CD14-positive monocyte (primary cell): ENCODE measurements around the gene HILPDA. TPM values are rescaled to one million over a fixed set of nuclear protein-coding genes. Genes with fewer than 3 reads are reported as not detected.

ENCODE experiments used
- DNase-seq, 3 donors: peaks; one replicate each; pipeline ENCODE4 v3.0.0-alpha.2; 2011 to 2022
- H2AFZ ChIP-seq: 2 replicates; pipeline ENCODE4 v1.6.0; 2012; ENCODE audit warnings: mild to moderate bottlenecking, low read depth, low read length, inconsistent platforms; ENCODE audit not compliant: insufficient read depth, poor library complexity, severe bottlenecking
- H3K27ac ChIP-seq, 2 donors: 1 replicate in 1 of 2; 2 replicates in 1 of 2; pipeline ENCODE4 v1.5.1; 2012 to 2013; ENCODE audit warnings: low read length in 2 of 2, control low read depth in 1 of 2, inconsistent platforms in 1 of 2, low read depth in 1 of 2, mild to moderate bottlenecking in 1 of 2
- H3K27me3 ChIP-seq, 2 donors: one replicate each; pipeline versions ENCODE4 v1.6.0 to v1.6.1; 2011 to 2013; ENCODE audit warnings: low read length in 2 of 2; ENCODE audit not compliant: control insufficient read depth in 2 of 2, insufficient read depth in 2 of 2
- H3K36me3 ChIP-seq, 2 donors: replicated peaks in 1 of 2; 1 replicate in 1 of 2; 2 replicates in 1 of 2; pipeline versions ENCODE4 v1.5.1 to v1.6.1; 2012 to 2013; ENCODE audit warnings: low read length in 2 of 2, control low read depth in 1 of 2, inconsistent platforms in 1 of 2, mild to moderate bottlenecking in 1 of 2; ENCODE audit not compliant: insufficient read depth in 2 of 2, control insufficient read depth in 1 of 2
- H3K4me1 ChIP-seq, 2 donors: 1 replicate in 1 of 2; 2 replicates in 1 of 2; pipeline versions ENCODE4 v1.5.1 to v1.6.1; 2012 to 2013; ENCODE audit warnings: low read length in 2 of 2, control low read depth in 1 of 2, inconsistent platforms in 1 of 2, mild to moderate bottlenecking in 1 of 2, moderate library complexity in 1 of 2; ENCODE audit not compliant: insufficient read depth in 2 of 2, control insufficient read depth in 1 of 2
- H3K4me2 ChIP-seq: replicated peaks from 2 replicates; pipeline ENCODE3; 2012; ENCODE audit warnings: low read length, moderate library complexity, mild to moderate bottlenecking; ENCODE audit not compliant: poor library complexity, severe bottlenecking; ENCODE audit errors: extremely low read depth
- H3K4me3 ChIP-seq, 3 experiments: fragments of 200-600 bp in 1 of 3; sonication (generic) in 1 of 3; replicated peaks in 1 of 3; 1 replicate in 2 of 3; 2 replicates in 1 of 3; pipeline ENCODE4 v1.5.1; 2011 to 2013; ENCODE audit warnings: low read length in 3 of 3, mild to moderate bottlenecking in 3 of 3, control low read depth in 2 of 3, low read depth in 2 of 3, inconsistent platforms in 1 of 3, moderate library complexity in 1 of 3
- H3K79me2 ChIP-seq: 2 replicates; pipeline ENCODE4 v1.6.0; 2012; ENCODE audit warnings: mild to moderate bottlenecking, control low read depth, inconsistent platforms, low read length, moderate library complexity; ENCODE audit not compliant: insufficient read depth
- H3K9ac ChIP-seq: 2 replicates; pipeline ENCODE4 v1.6.0; 2017; ENCODE audit warnings: low read length, mild to moderate bottlenecking; ENCODE audit not compliant: insufficient read depth, poor library complexity, severe bottlenecking
- H3K9me3 ChIP-seq, 2 donors: replicated peaks in 1 of 2; 1 replicate in 1 of 2; 2 replicates in 1 of 2; pipeline versions ENCODE4 v1.5.1 to v1.6.1; 2012 to 2013; ENCODE audit warnings: low read length in 2 of 2, control low read depth in 1 of 2; ENCODE audit not compliant: control insufficient read depth in 1 of 2, insufficient read depth in 1 of 2
- H4K20me1 ChIP-seq: 2 replicates; pipeline ENCODE4 v1.6.0; 2012; ENCODE audit warnings: mild to moderate bottlenecking, low read length, control low read depth, moderate library complexity; ENCODE audit not compliant: insufficient read depth
- H3K27ac Mint-ChIP-seq, 7 donors: one replicate each; pipeline ENCODE4 v1.8.0; 2020; ENCODE audit warnings: mild to moderate bottlenecking in 7 of 7, mixed read lengths in 7 of 7, moderate library complexity in 6 of 7, inconsistent platforms in 2 of 7
- H3K27me3 Mint-ChIP-seq, 3 donors: one replicate each; pipeline ENCODE4 v1.8.0; 2021 to 2022; ENCODE audit warnings: low read depth in 3 of 3, mild to moderate bottlenecking in 3 of 3, mixed read lengths in 3 of 3, moderate library complexity in 3 of 3, inconsistent platforms in 1 of 3
- H3K36me3 Mint-ChIP-seq, 2 donors: one replicate each; pipeline ENCODE4 v1.8.0; 2020; ENCODE audit warnings: mixed read lengths in 2 of 2, inconsistent platforms in 1 of 2, mild to moderate bottlenecking in 1 of 2
- H3K4me1 Mint-ChIP-seq: one replicate; pipeline ENCODE4 v1.8.0; 2020; ENCODE audit warnings: mild to moderate bottlenecking, mixed read lengths
- H3K4me3 Mint-ChIP-seq, 2 donors: one replicate each; pipeline ENCODE4 v1.8.0; 2020; ENCODE audit warnings: mild to moderate bottlenecking in 2 of 2, mixed read lengths in 2 of 2, moderate library complexity in 1 of 2
- H3K9me3 Mint-ChIP-seq, 7 donors: one replicate each; pipeline ENCODE4 v1.8.0; 2020 to 2022; ENCODE audit warnings: mixed read lengths in 7 of 7, mild to moderate bottlenecking in 6 of 7, moderate library complexity in 6 of 7, inconsistent platforms in 2 of 7
- WGBS: methylation state at CpG from one replicate; pipeline ENCODE4 v1.1.5; 2013; ENCODE audit warnings: missing lambda C conversion rate; ENCODE audit not compliant: insufficient coverage; 5-methylcytosine and 5-hydroxymethylcytosine counted together
- intact Hi-C, 2 donors: fragments of 100-400 bp; cut with micrococcal nuclease; formaldehyde crosslinking; loops; one replicate each; pipeline versions ENCODE4 v1.15.0 to v1.15.1; 2023
- polyA plus RNA-seq, 3 donors: library from polyadenylated mRNA; depleted of rRNA in 1 of 3; unstranded in 2 of 3; stranded (reverse) in 1 of 3; fragments of 300-500 nt in 2 of 3; fragments of >200 nt in 1 of 3; fragmentation: Illumina TruSeq in 2 of 3; gene quantifications; 1 replicate in 2 of 3; 2 replicates in 1 of 3; pipeline ENCODE4 v1.2.3, GENCODE V29; 2012 to 2021
- TF ChIP-seq, protein P1 (sequence below): fragments of 200-600 bp; IDR thresholded peaks from one replicate; pipeline ENCODE4 v1.8.0; 2022; ENCODE audit warnings: antibody characterized with exemption, mild to moderate bottlenecking

Gene HILPDA
- polyA plus RNA-seq, 3 donors, result 2.0 to 7.9 (median 2.6) TPM

DNA sequence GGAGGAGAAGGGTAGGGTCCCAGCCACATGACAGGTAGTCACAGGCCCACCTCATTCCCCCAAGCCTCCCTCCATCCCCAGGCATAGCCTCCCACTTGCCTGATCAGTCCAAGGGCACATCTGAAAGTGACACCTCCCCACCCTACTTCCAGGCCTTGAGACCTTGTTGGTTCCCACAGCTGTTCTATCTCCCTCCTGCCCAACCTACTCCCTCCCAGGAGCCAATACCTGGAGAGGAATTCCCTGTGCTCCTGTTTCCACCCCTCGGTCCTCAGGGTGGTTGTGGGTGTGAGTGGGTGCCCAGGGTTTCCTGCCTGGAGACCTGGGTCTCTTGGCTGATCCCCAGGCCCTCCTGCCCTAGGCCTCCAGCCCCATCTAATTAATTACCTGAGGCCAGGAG is 34.3 kb upstream of the HILPDA start:
- intact Hi-C loops, result no loop called here
- Histone ChIP-seq H3K9me3 (no peaks in the 10 kb centered on the region), H2AFZ (no peak overlapping the region), H3K4me3 (no peak overlapping the region), H4K20me1 (no peaks in the 10 kb centered on the region), H3K27ac (no peak overlapping the region), H3K4me2 (no peak overlapping the region), H3K36me3 (no peaks in the 10 kb centered on the region), H3K9ac (no peak overlapping the region), H3K79me2 (no peaks in the 10 kb centered on the region), H3K4me1 (peaks cover 34 to 48% of the 10 kb centered on the region in 2 donors), H3K27me3 (no peaks in the 10 kb centered on the region)
- Mint-ChIP-seq H3K36me3 (no peaks in the 10 kb centered on the region), H3K4me3 (no peak overlapping the region), H3K9me3 (no peaks in the 10 kb centered on the region), H3K27ac (no peak overlapping the region), H3K4me1 (peaks cover 22% of the 10 kb centered on the region), H3K27me3 (peaks cover 0 to 1% (median 0%) of the 10 kb centered on the region in 3 donors)
- DNase-seq, result no peak
- TF ChIP-seq, protein P1, sequence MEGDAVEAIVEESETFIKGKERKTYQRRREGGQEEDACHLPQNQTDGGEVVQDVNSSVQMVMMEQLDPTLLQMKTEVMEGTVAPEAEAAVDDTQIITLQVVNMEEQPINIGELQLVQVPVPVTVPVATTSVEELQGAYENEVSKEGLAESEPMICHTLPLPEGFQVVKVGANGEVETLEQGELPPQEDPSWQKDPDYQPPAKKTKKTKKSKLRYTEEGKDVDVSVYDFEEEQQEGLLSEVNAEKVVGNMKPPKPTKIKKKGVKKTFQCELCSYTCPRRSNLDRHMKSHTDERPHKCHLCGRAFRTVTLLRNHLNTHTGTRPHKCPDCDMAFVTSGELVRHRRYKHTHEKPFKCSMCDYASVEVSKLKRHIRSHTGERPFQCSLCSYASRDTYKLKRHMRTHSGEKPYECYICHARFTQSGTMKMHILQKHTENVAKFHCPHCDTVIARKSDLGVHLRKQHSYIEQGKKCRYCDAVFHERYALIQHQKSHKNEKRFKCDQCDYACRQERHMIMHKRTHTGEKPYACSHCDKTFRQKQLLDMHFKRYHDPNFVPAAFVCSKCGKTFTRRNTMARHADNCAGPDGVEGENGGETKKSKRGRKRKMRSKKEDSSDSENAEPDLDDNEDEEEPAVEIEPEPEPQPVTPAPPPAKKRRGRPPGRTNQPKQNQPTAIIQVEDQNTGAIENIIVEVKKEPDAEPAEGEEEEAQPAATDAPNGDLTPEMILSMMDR, result no peak
- no CpG with 5 or more reads among the region's 1 CpG for WGBS

DNA sequence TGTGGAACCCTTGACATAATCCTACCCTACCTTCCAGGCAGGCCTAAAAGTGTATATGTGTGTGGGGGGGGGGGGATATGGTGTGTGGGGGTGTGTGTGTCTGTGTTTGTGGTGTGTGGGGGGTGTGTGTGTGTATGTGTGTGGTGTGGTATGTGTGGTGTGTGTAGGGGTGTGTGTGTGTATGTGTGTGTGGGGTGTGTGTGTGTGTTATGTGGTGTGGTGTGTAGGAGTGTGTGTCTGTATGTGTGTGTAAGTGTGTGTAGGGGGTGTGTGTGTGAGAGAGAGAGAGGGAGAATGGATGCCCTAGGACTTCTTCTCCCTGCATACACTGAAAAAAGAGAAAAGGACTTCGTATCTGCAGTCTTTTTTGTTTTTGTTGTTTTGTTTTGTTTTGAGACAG is 33.6 kb upstream of the HILPDA start:
- Mint-ChIP-seq H3K9me3 (no peaks in the 10 kb centered on the region), H3K27me3 (no peaks in the 10 kb centered on the region), H3K4me3 (no peak overlapping the region), H3K4me1 (peaks cover 22% of the 10 kb centered on the region), H3K36me3 (no peaks in the 10 kb centered on the region), H3K27ac (peak overlapping the region in 3 of 7 donors; percentile 5 to 92 (median 73))
- no peak overlapping the region for H3K4me3 ChIP-seq
- DNase-seq, result no peak
- no peak overlapping the region for H3K4me2 ChIP-seq
- WGBS, result no CpG with 5 or more reads among the region's 1 CpG
- no peaks in the 10 kb centered on the region for H3K36me3 ChIP-seq
- no peaks in the 10 kb centered on the region for H4K20me1 ChIP-seq
- H3K27me3 ChIP-seq, result no peaks in the 10 kb centered on the region
- intact Hi-C loops, result no loop called here
- H2AFZ ChIP-seq, result no peak overlapping the region
- H3K9ac ChIP-seq, result no peak overlapping the region
- H3K9me3 ChIP-seq, result no peaks in the 10 kb centered on the region
- peak overlapping the region in 1 of 2 donors; percentile 14 for H3K27ac ChIP-seq
- TF ChIP-seq, protein P1, result no peak
- peaks cover 34 to 48% of the 10 kb centered on the region in 2 donors for H3K4me1 ChIP-seq
- no peaks in the 10 kb centered on the region for H3K79me2 ChIP-seq
